Osteoblast (primary cell): ENCODE data around the gene EVC2. TPM values are rescaled to one million over a fixed set of nuclear protein-coding genes. Genes with fewer than 3 reads are reported as not detected.

Experiments used
- DNase-seq: peaks from one replicate; pipeline ENCODE4 v3.0.0; 2011; ENCODE audit warnings: low spot score, mixed read lengths; ENCODE audit not compliant: insufficient read length; ENCODE audit errors: missing footprints
- H2AFZ ChIP-seq: 2 replicates; pipeline ENCODE4 v1.6.0; 2011; ENCODE audit warnings: mild to moderate bottlenecking, low read length
- H3K27ac ChIP-seq: 2 replicates; pipeline ENCODE4 v1.5.1; 2011; ENCODE audit warnings: mild to moderate bottlenecking, low read depth, low read length, moderate library complexity
- H3K27me3 ChIP-seq: 2 replicates; pipeline ENCODE4 v1.6.0; 2012; ENCODE audit warnings: mild to moderate bottlenecking, control low read depth, inconsistent platforms, low read length, moderate library complexity; ENCODE audit not compliant: insufficient read depth
- H3K36me3 ChIP-seq: 2 replicates; pipeline ENCODE4 v1.5.1; 2011; ENCODE audit warnings: mild to moderate bottlenecking, low read length, control low read depth, moderate library complexity; ENCODE audit not compliant: insufficient read depth
- H3K4me1 ChIP-seq: 2 replicates; pipeline ENCODE4 v1.5.1; 2011; ENCODE audit warnings: mild to moderate bottlenecking, low read length, control low read depth, moderate library complexity; ENCODE audit not compliant: insufficient read depth
- H3K4me2 ChIP-seq: 2 replicates; pipeline ENCODE4 v1.6.0; 2011; ENCODE audit warnings: mild to moderate bottlenecking, low read length; ENCODE audit not compliant: insufficient read depth
- H3K4me3 ChIP-seq: fragments of 200-600 bp; sonication (generic); 3 replicates; pipeline ENCODE4 v1.5.1; 2012; ENCODE audit warnings: mild to moderate bottlenecking, low read length, inconsistent platforms; ENCODE audit not compliant: insufficient read depth
- H3K79me2 ChIP-seq: 2 replicates; pipeline ENCODE4 v1.6.0; 2012; ENCODE audit warnings: mild to moderate bottlenecking, low read length, control low read depth, inconsistent platforms; ENCODE audit not compliant: insufficient read depth
- H3K9me3 ChIP-seq: 2 replicates; pipeline ENCODE4 v1.5.1; 2011; ENCODE audit warnings: low read depth, low read length, control low read depth
- H4K20me1 ChIP-seq: 2 replicates; pipeline ENCODE4 v1.6.0; 2012; ENCODE audit warnings: mild to moderate bottlenecking, low read length, control low read depth; ENCODE audit not compliant: insufficient read depth
- CTCF ChIP-seq: IDR thresholded peaks from 2 replicates; pipeline ENCODE4 v1.5.1; 2011; ENCODE audit warnings: mild to moderate bottlenecking, low read depth, low read length, moderate library complexity; ENCODE audit errors: extremely low read depth
- total RNA-seq: library from RNA; depleted of rRNA; stranded (reverse); fragments of >200 nt; gene quantifications from 2 replicates; pipeline ENCODE4 v1.2.3, GENCODE V29; 2012

The EVC2 gene
- total RNA-seq, 1 donor = 19.2 TPM

GRCh38 chr4:5749568-5749967 is 41.2 kb upstream of the EVC2 start:
- no peaks in the 10 kb centered on the region for H3K27me3 ChIP-seq
- no peak overlapping the region for H3K4me2 ChIP-seq
- H3K4me1 ChIP-seq = peaks cover 61% of the 10 kb centered on the region
- peaks cover 2% of the 10 kb centered on the region for H4K20me1 ChIP-seq
- peaks cover 2% of the 10 kb centered on the region for H3K79me2 ChIP-seq
- peak overlapping the region; percentile 89 for H3K27ac ChIP-seq
- peaks cover 58% of the 10 kb centered on the region for H3K36me3 ChIP-seq
- H2AFZ ChIP-seq = no peak overlapping the region
- H3K4me3 ChIP-seq = no peak overlapping the region
- no peaks in the 10 kb centered on the region for H3K9me3 ChIP-seq
- TF ChIP-seq CTCF = no peak
- DNase-seq = no peak

- H4K20me1 ChIP-seq = peaks cover 2% of the 10 kb centered on the region
- DNase-seq = peak; percentile 97
- no peaks in the 10 kb centered on the region for H3K9me3 ChIP-seq
- no peaks in the 10 kb centered on the region for H3K27me3 ChIP-seq
- H3K4me1 ChIP-seq = peaks cover 47% of the 10 kb centered on the region
- TF ChIP-seq CTCF = no peak
- peak overlapping the region; percentile 92 for H3K27ac ChIP-seq
- no peaks in the 10 kb centered on the region for H3K79me2 ChIP-seq
- H3K4me3 ChIP-seq = peak overlapping the region; percentile 17
- peaks cover 62% of the 10 kb centered on the region for H3K36me3 ChIP-seq
- peak overlapping the region; percentile 65 for H3K4me2 ChIP-seq
- no peak overlapping the region for H2AFZ ChIP-seq
Observed at GRCh38 chr4:5747738-5748375, 39.5 kb upstream of the EVC2 start.

GRCh38 chr4:5746829-5747737 is 38.7 kb upstream of the EVC2 start:
- H4K20me1 ChIP-seq = peaks cover 2% of the 10 kb centered on the region
- TF ChIP-seq CTCF = no peak
- H3K36me3 ChIP-seq = peaks cover 67% of the 10 kb centered on the region
- H2AFZ ChIP-seq = no peak overlapping the region
- H3K4me3 ChIP-seq = no peak overlapping the region
- H3K79me2 ChIP-seq = no peaks in the 10 kb centered on the region
- DNase-seq = no peak
- H3K9me3 ChIP-seq = no peaks in the 10 kb centered on the region
- peaks cover 40% of the 10 kb centered on the region for H3K4me1 ChIP-seq
- peak overlapping the region; percentile 65 for H3K4me2 ChIP-seq
- H3K27me3 ChIP-seq = no peaks in the 10 kb centered on the region
- H3K27ac ChIP-seq = peak overlapping the region; percentile 92

GRCh38 chr4:5746250-5746649 is 37.9 kb upstream of the EVC2 start:
- Histone ChIP-seq H3K79me2 (no peaks in the 10 kb centered on the region), H3K4me3 (no peak overlapping the region), H3K4me1 (peaks cover 31% of the 10 kb centered on the region), H3K4me2 (no peak overlapping the region), H2AFZ (no peak overlapping the region), H3K36me3 (peaks cover 73% of the 10 kb centered on the region), H3K27me3 (no peaks in the 10 kb centered on the region), H4K20me1 (peaks cover 2% of the 10 kb centered on the region), H3K27ac (peak overlapping the region; percentile 92), H3K9me3 (no peaks in the 10 kb centered on the region)
- DNase-seq = no peak
- TF ChIP-seq CTCF = no peak
